ENCODE results near the gene RRBP1. TPM values are rescaled to one million over a fixed set of nuclear protein-coding genes. Genes with fewer than 3 reads are reported as not detected.

The RRBP1 gene
- total RNA-seq, 6 donors from 2014 or later, result 143 to 256 (median 172) TPM

- WGBS, 2 donors, result 79 to 80% methylated on average over 2 of the region's 2 CpGs
- no peak overlapping the region for H3K27ac ChIP-seq
- peaks cover 0 to 4% (median 0%) of the 10 kb centered on the region in 4 donors for H3K36me3 ChIP-seq
- no peak overlapping the region for H3K4me3 ChIP-seq
- H3K27me3 ChIP-seq, result no peaks in the 10 kb centered on the region
- peak in 1 of 2 donors; percentile 64 for ATAC-seq (ENCODE audit: low FRiP score in 2 of 2)
- no peaks in the 10 kb centered on the region for H3K9me3 ChIP-seq
- H3K4me1 ChIP-seq, result peaks cover 12 to 36% (median 23%) of the 10 kb centered on the region in 4 donors
- DNase-seq, result no peak
- TF ChIP-seq CTCF (IDR thresholded peaks at IDR 0.05) (no peak), POLR2A (IDR thresholded peaks at IDR 0.05) (no peak), POLR2AphosphoS5 (IDR thresholded peaks at IDR 0.05) (no peak), EP300 (IDR thresholded peaks at IDR 0.05) (no peak)
These were observed 15.6 kb downstream of the RRBP1 start for GRCh38 chr20:17666481-17666880.

GRCh38 chr20:17665756-17666155 is 16.3 kb downstream of the RRBP1 start:
- H3K36me3 ChIP-seq, result peaks cover 0 to 4% (median 0%) of the 10 kb centered on the region in 4 donors
- no peak overlapping the region for H3K4me3 ChIP-seq
- peaks cover 15 to 37% (median 26%) of the 10 kb centered on the region in 4 donors for H3K4me1 ChIP-seq
- no peaks in the 10 kb centered on the region for H3K9me3 ChIP-seq
- H3K27ac ChIP-seq, result no peak overlapping the region
- no peak for DNase-seq
- H3K27me3 ChIP-seq, result no peaks in the 10 kb centered on the region
- TF ChIP-seq POLR2A (IDR thresholded peaks at IDR 0.05) (no peak), EP300 (IDR thresholded peaks at IDR 0.05) (no peak), CTCF (IDR thresholded peaks at IDR 0.05) (no peak), POLR2AphosphoS5 (IDR thresholded peaks at IDR 0.05) (no peak)
- ATAC-seq (ENCODE audit: low FRiP score in 2 of 2), result no peak
- 63 to 72% methylated on average over 2 of the region's 2 CpGs for WGBS, 2 donors

- H3K4me1 ChIP-seq, result peaks cover 15 to 40% (median 26%) of the 10 kb centered on the region in 4 donors
- H3K4me3 ChIP-seq, result no peak overlapping the region
- 80 to 88% methylated on average over 11 of the region's 11 CpGs for WGBS, 2 donors
- TF ChIP-seq EP300 (IDR thresholded peaks at IDR 0.05), result no peak
- no peak for TF ChIP-seq CTCF (IDR thresholded peaks at IDR 0.05)
- TF ChIP-seq POLR2AphosphoS5 (IDR thresholded peaks at IDR 0.05), result no peak
- no peak for TF ChIP-seq POLR2A (IDR thresholded peaks at IDR 0.05)
- H3K9me3 ChIP-seq, result no peaks in the 10 kb centered on the region
- no peaks in the 10 kb centered on the region for H3K27me3 ChIP-seq
- peaks cover 0 to 8% (median 3%) of the 10 kb centered on the region in 4 donors for H3K36me3 ChIP-seq
- ATAC-seq (ENCODE audit: low FRiP score in 2 of 2), result no peak
- DNase-seq, result no peak
- no peak overlapping the region for H3K27ac ChIP-seq
These were observed 17.9 kb downstream of the RRBP1 start for GRCh38 chr20:17664025-17664633.

- ATAC-seq (ENCODE audit: low FRiP score in 2 of 2), result no peak
- H3K36me3 ChIP-seq, result peaks cover 0 to 14% (median 7%) of the 10 kb centered on the region in 4 donors
- no peak overlapping the region for H3K4me3 ChIP-seq
- peaks cover 15 to 40% (median 26%) of the 10 kb centered on the region in 4 donors for H3K4me1 ChIP-seq
- TF ChIP-seq POLR2A (IDR thresholded peaks at IDR 0.05), result no peak
- no peak for TF ChIP-seq POLR2AphosphoS5 (IDR thresholded peaks at IDR 0.05)
- no peak for TF ChIP-seq CTCF (IDR thresholded peaks at IDR 0.05)
- no peak for TF ChIP-seq EP300 (IDR thresholded peaks at IDR 0.05)
- WGBS, 2 donors, result 79 to 82% methylated on average over 5 of the region's 5 CpGs
- H3K27ac ChIP-seq, result no peak overlapping the region
- H3K9me3 ChIP-seq, result peaks cover 0 to 5% (median 0%) of the 10 kb centered on the region in 4 donors
- no peaks in the 10 kb centered on the region for H3K27me3 ChIP-seq
- DNase-seq, result no peak
These were observed 18.6 kb downstream of the RRBP1 start for GRCh38 chr20:17663486-17663885.

- DNase-seq (no peak), ATAC-seq (ENCODE audit: low FRiP score in 2 of 2) (no peak)
- 85 to 92% methylated on average over 13 of the region's 13 CpGs for WGBS, 2 donors
- Histone ChIP-seq H3K27ac (peak overlapping the region in 1 of 4 donors; percentile 8), H3K4me1 (peaks cover 15 to 40% (median 26%) of the 10 kb centered on the region in 4 donors), H3K36me3 (peaks cover 0 to 19% (median 12%) of the 10 kb centered on the region in 4 donors), H3K9me3 (peaks cover 0 to 8% (median 0%) of the 10 kb centered on the region in 4 donors), H3K4me3 (no peak overlapping the region), H3K27me3 (no peaks in the 10 kb centered on the region)
- TF ChIP-seq CTCF (IDR thresholded peaks at IDR 0.05) (no peak), POLR2A (IDR thresholded peaks at IDR 0.05) (no peak), EP300 (IDR thresholded peaks at IDR 0.05) (no peak), POLR2AphosphoS5 (IDR thresholded peaks at IDR 0.05) (no peak)
These were observed 19.0 kb downstream of the RRBP1 start for GRCh38 chr20:17663040-17663399.
